ENCODE results near the gene STX4. TPM values are rescaled to one million over a fixed set of nuclear protein-coding genes. Genes with fewer than 3 reads are reported as not detected.
A peak's percentile ranks its signal among the peaks of the same experiment; 100 is the strongest.

The STX4 gene
- total and polyA plus RNA-seq, 9 of the 15 experiments (the other 6 are each of a cell fraction or from before 2014, with no cell fraction given) = 3.2 to 48.0 (median 21.5) TPM

DNA sequence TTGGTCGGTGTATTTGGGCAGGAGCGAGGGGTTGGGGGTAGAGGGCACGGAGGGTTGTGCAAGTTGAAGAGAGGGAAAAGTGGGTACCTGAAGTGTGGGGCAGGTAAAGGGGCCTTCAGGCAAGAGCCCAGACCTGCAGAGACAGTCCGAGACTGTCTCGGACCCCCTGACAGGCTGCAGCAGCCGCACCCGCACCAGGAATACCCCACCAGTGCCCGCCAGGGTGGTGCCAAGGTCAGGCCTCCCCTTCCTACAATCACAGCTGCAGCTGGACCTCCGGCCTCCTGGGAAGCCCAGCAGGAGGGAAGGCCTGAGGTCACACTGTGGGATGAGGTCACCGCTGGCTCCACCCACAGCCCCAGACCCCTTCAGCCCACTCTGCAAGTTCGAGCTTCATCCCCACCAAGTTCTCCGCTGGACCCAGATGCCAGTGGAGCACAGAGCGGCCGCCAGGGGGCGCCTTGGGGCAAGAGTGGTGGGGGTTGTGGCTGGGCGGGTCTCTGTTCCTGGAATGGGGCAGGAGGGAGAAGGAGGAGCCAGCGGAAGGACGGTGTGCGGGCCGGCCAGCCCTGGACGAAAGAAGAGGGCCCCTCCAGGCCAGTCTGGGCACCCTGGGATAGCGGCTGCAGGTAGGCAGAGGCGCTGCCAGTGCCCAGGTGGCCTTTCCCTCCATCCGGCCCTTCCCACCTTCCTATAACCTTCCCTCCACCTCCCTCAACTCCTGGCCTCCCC lies 48.5 kb upstream of the STX4 start, which contains the start of gene HSD3B7 (continued):
- TF ChIP-seq FOXM1 (IDR thresholded peaks at IDR 0.05; ENCODE audit: low read depth) (no peak), FOXM1 (CRISPR knock-in tag; IDR thresholded peaks at IDR 0.05; ENCODE audit: low read depth) (no peak), ZNF589 (CRISPR knock-in tag; IDR thresholded peaks at IDR 0.05; ENCODE audit: low read depth) (no peak), JUND (IDR thresholded peaks at IDR 0.05; ENCODE audit: borderline replicate concordance, low read depth, low read length) (peak; percentile 52; the same call in 1 of the 2 replicates), JUND (tag; IDR thresholded peaks at IDR 0.05; ENCODE audit: borderline replicate concordance, low read depth, low read length) (no peak; the same call in 2 of the 3 replicates), SIN3A (IDR thresholded peaks at IDR 0.05; ENCODE audit: borderline replicate concordance in 2 of 2, control insufficient read depth in 1 of 2, low read depth in 2 of 2, low read length in 2 of 2) (0 out of 4 replicates have a peak, but pooled peaks of 1 of the 2 experiments have one; percentile 50), SPI1 (IDR thresholded peaks at IDR 0.05; ENCODE audit: borderline replicate concordance, low read depth, low read length) (no peak), RHOXF2B (CRISPR knock-in tag; conservative IDR thresholded peaks at IDR 0.05) (no peak), RCOR1 (IDR thresholded peaks at IDR 0.05; ENCODE audit: borderline replicate concordance in 1 of 2, low read depth in 2 of 2, low read length in 2 of 2) (no peak), ETV1 (tag; conservative IDR thresholded peaks at IDR 0.05; ENCODE audit: low read depth) (peak; percentile 26; the same call in 1 of the 2 replicates), DACH1 (IDR thresholded peaks at IDR 0.05; ENCODE audit: partially characterized antibody) (no peak)
- TF ChIP-seq, protein P1, sequence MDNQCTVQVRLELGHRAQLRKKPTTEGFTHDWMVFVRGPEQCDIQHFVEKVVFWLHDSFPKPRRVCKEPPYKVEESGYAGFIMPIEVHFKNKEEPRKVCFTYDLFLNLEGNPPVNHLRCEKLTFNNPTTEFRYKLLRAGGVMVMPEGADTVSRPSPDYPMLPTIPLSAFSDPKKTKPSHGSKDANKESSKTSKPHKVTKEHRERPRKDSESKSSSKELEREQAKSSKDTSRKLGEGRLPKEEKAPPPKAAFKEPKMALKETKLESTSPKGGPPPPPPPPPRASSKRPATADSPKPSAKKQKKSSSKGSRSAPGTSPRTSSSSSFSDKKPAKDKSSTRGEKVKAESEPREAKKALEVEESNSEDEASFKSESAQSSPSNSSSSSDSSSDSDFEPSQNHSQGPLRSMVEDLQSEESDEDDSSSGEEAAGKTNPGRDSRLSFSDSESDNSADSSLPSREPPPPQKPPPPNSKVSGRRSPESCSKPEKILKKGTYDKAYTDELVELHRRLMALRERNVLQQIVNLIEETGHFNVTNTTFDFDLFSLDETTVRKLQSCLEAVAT (IDR thresholded peaks at IDR 0.05) = no peak
- TF ChIP-seq, protein P2, sequence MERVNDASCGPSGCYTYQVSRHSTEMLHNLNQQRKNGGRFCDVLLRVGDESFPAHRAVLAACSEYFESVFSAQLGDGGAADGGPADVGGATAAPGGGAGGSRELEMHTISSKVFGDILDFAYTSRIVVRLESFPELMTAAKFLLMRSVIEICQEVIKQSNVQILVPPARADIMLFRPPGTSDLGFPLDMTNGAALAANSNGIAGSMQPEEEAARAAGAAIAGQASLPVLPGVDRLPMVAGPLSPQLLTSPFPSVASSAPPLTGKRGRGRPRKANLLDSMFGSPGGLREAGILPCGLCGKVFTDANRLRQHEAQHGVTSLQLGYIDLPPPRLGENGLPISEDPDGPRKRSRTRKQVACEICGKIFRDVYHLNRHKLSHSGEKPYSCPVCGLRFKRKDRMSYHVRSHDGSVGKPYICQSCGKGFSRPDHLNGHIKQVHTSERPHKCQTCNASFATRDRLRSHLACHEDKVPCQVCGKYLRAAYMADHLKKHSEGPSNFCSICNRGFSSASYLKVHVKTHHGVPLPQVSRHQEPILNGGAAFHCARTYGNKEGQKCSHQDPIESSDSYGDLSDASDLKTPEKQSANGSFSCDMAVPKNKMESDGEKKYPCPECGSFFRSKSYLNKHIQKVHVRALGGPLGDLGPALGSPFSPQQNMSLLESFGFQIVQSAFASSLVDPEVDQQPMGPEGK (CRISPR knock-in tag; IDR thresholded peaks at IDR 0.05; ENCODE audit: borderline replicate concordance) = no peak
- TF ChIP-seq, protein P3, sequence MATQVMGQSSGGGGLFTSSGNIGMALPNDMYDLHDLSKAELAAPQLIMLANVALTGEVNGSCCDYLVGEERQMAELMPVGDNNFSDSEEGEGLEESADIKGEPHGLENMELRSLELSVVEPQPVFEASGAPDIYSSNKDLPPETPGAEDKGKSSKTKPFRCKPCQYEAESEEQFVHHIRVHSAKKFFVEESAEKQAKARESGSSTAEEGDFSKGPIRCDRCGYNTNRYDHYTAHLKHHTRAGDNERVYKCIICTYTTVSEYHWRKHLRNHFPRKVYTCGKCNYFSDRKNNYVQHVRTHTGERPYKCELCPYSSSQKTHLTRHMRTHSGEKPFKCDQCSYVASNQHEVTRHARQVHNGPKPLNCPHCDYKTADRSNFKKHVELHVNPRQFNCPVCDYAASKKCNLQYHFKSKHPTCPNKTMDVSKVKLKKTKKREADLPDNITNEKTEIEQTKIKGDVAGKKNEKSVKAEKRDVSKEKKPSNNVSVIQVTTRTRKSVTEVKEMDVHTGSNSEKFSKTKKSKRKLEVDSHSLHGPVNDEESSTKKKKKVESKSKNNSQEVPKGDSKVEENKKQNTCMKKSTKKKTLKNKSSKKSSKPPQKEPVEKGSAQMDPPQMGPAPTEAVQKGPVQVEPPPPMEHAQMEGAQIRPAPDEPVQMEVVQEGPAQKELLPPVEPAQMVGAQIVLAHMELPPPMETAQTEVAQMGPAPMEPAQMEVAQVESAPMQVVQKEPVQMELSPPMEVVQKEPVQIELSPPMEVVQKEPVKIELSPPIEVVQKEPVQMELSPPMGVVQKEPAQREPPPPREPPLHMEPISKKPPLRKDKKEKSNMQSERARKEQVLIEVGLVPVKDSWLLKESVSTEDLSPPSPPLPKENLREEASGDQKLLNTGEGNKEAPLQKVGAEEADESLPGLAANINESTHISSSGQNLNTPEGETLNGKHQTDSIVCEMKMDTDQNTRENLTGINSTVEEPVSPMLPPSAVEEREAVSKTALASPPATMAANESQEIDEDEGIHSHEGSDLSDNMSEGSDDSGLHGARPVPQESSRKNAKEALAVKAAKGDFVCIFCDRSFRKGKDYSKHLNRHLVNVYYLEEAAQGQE (IDR thresholded peaks at IDR 0.05; ENCODE audit: borderline replicate concordance) = peak; percentile 84
- TF ChIP-seq, protein P3 (CRISPR knock-in tag; IDR thresholded peaks at IDR 0.05; ENCODE audit: low read depth) = no peak

All from K562 (cell line).